Suprapubic skin (tissue), 4 donors: ENCODE results near the gene GPR89A. TPM values are rescaled to one million over a fixed set of nuclear protein-coding genes. Genes with fewer than 3 reads are reported as not detected.
"Not testable (repeated sequence)": the region's sequence is repeated elsewhere in the genome, so short reads cannot be mapped to it uniquely, and the experiment has no call there.

Source experiments
- DNase-seq, 2 donors: peaks; one replicate each; pipeline ENCODE4 v3.0.0-alpha.2; 2019; ENCODE audit warnings: low spot score in 2 of 2
- H3K27ac ChIP-seq: fragments of 200-600 bp; sonication (generic); one replicate; pipeline ENCODE4 v1.5.1; 2019
- H3K27me3 ChIP-seq: fragments of 200-600 bp; sonication (generic); one replicate; pipeline ENCODE4 v1.5.1; 2019
- H3K36me3 ChIP-seq: fragments of 200-600 bp; sonication (generic); one replicate; pipeline ENCODE4 v1.5.1; 2019
- H3K4me1 ChIP-seq: fragments of 200-600 bp; sonication (generic); one replicate; pipeline ENCODE4 v1.5.1; 2019
- H3K4me3 ChIP-seq: fragments of 200-600 bp; sonication (generic); one replicate; pipeline ENCODE4 v1.5.1; 2019; ENCODE audit warnings: mild to moderate bottlenecking
- H3K9me3 ChIP-seq: fragments of 200-600 bp; sonication (generic); one replicate; pipeline ENCODE4 v1.5.1; 2019
- CTCF ChIP-seq, 2 donors: fragments of 200-600 bp in 1 of 2; fragments of 450-650 bp in 1 of 2; sonication (generic) in 1 of 2; IDR thresholded peaks; one replicate each; pipeline ENCODE4 v1.5.1; 2016 to 2019; ENCODE audit warnings: antibody characterized with exemption in 2 of 2, mild to moderate bottlenecking in 1 of 2, moderate library complexity in 1 of 2
- EP300 ChIP-seq: sonication (generic); formaldehyde crosslinking; IDR thresholded peaks from one replicate; pipeline ENCODE4 v1.6.1; 2017; ENCODE audit warnings: antibody characterized with exemption
- POLR2A ChIP-seq, 2 donors: fragments of 450-650 bp; IDR thresholded peaks; one replicate each; pipeline ENCODE4 v1.6.1; 2017; ENCODE audit warnings: antibody characterized with exemption in 2 of 2, mild to moderate bottlenecking in 2 of 2, moderate library complexity in 2 of 2
- POLR2AphosphoS5 ChIP-seq, 3 donors: sonication (generic); formaldehyde crosslinking; IDR thresholded peaks; one replicate each; pipeline ENCODE4 v1.6.1; 2017; ENCODE audit warnings: antibody characterized with exemption in 3 of 3
- WGBS: methylation state at CpG from one replicate; pipeline ENCODE4 v1.1.5; 2018; 5-methylcytosine and 5-hydroxymethylcytosine counted together
- total RNA-seq, 4 donors: library from RNA; depleted of rRNA; stranded (reverse); fragments of >200 nt; gene quantifications; one replicate each; pipeline ENCODE4 v1.1.0, GENCODE V29; 2016

GPR89A gene
- total RNA-seq = 10 to 100 TPM; 17.7 to 42.8 (median 34.8) TPM

- H3K4me1 ChIP-seq, H3K36me3 ChIP-seq, H3K9me3 ChIP-seq, H3K27me3 ChIP-seq: not testable (repeated sequence)
- peak within 1 kb of the TSS; percentile 89 for H3K27ac ChIP-seq
- TF ChIP-seq POLR2A (IDR thresholded peaks at IDR 0.05) (peak in 1 of 2 donors; percentile 57), POLR2AphosphoS5 (IDR thresholded peaks at IDR 0.05) (peak in 1 of 3 donors; percentile 38)
- DNase-seq = peak; percentile 93 to 96
- H3K4me3 ChIP-seq = peak within 1 kb of the TSS; percentile 85
- WGBS = no CpG with 5 or more reads among the region's 71 CpGs
These were observed at the start of gene GPR89A for GRCh38 chr1:145607833-145608733. TSS of gene GPR89A (plus strand) at chr1:145607988. CDS start at chr1:145608134, 146 bp downstream.

GRCh38 chr1:145586820-145587219, 21.0 kb upstream of the GPR89A start:
- not testable (repeated sequence) for DNase-seq, H3K9me3 ChIP-seq, H3K4me1 ChIP-seq, H3K4me3 ChIP-seq, H3K27me3 ChIP-seq, H3K27ac ChIP-seq, H3K36me3 ChIP-seq
- 97% methylated on average over 4 of the region's 5 CpGs for WGBS

- H3K9me3 ChIP-seq, H3K27ac ChIP-seq, DNase-seq, H3K4me3 ChIP-seq, H3K4me1 ChIP-seq, H3K27me3 ChIP-seq, H3K36me3 ChIP-seq: not testable (repeated sequence)
- 10% methylated on average over 7 of the region's 7 CpGs for WGBS
These were observed 17.0 kb upstream of the GPR89A start for GRCh38 chr1:145590806-145591205.

GRCh38 chr1:145592347-145592746, 15.4 kb upstream of the GPR89A start:
- not testable (repeated sequence) for H3K27ac ChIP-seq, H3K36me3 ChIP-seq, H3K27me3 ChIP-seq, DNase-seq, H3K4me1 ChIP-seq, H3K4me3 ChIP-seq, H3K9me3 ChIP-seq

- not testable (repeated sequence) for H3K9me3 ChIP-seq, H3K27ac ChIP-seq, H3K4me1 ChIP-seq, H3K36me3 ChIP-seq, DNase-seq, H3K4me3 ChIP-seq, H3K27me3 ChIP-seq
These were observed 12.4 kb upstream of the GPR89A start for GRCh38 chr1:145595421-145595820.

GRCh38 chr1:145596236-145596635, 11.6 kb upstream of the GPR89A start:
- not testable (repeated sequence) for H3K4me3 ChIP-seq, H3K27ac ChIP-seq, H3K4me1 ChIP-seq, H3K36me3 ChIP-seq, H3K27me3 ChIP-seq, H3K9me3 ChIP-seq, DNase-seq
- 66% methylated on average over 6 of the region's 6 CpGs for WGBS

- not testable (repeated sequence) for H3K27ac ChIP-seq, H3K27me3 ChIP-seq, H3K9me3 ChIP-seq, H3K4me3 ChIP-seq, H3K4me1 ChIP-seq, H3K36me3 ChIP-seq, DNase-seq
- WGBS = 82% methylated on average over 5 of the region's 5 CpGs
These were observed 8.4 kb upstream of the GPR89A start for GRCh38 chr1:145599426-145599825.

GRCh38 chr1:145601593-145601992, 6.2 kb upstream of the GPR89A start:
- no peak overlapping the region for H3K27ac ChIP-seq
- no peaks in the 10 kb centered on the region for H3K27me3 ChIP-seq
- TF ChIP-seq POLR2A (IDR thresholded peaks at IDR 0.05) (no peak), CTCF (IDR thresholded peaks at IDR 0.05) (no peak), POLR2AphosphoS5 (IDR thresholded peaks at IDR 0.05) (no peak), EP300 (no peak)
- no peak for DNase-seq
- 72% methylated on average over 1 of the region's 1 CpG for WGBS
- H3K4me1 ChIP-seq = no peaks in the 10 kb centered on the region
- no peaks in the 10 kb centered on the region for H3K9me3 ChIP-seq
- H3K4me3 ChIP-seq = no peak overlapping the region
- no peaks in the 10 kb centered on the region for H3K36me3 ChIP-seq

GRCh38 chr1:145606840-145607239, 948 bp upstream of the GPR89A start:
- 96% methylated on average over 5 of the region's 5 CpGs for WGBS
- H3K4me1 ChIP-seq, H3K27ac ChIP-seq, DNase-seq, H3K4me3 ChIP-seq, H3K36me3 ChIP-seq, H3K9me3 ChIP-seq, H3K27me3 ChIP-seq: not testable (repeated sequence)

- H3K36me3 ChIP-seq, H3K4me1 ChIP-seq, H3K9me3 ChIP-seq, H3K27ac ChIP-seq, DNase-seq, H3K4me3 ChIP-seq, H3K27me3 ChIP-seq: not testable (repeated sequence)
- WGBS = no CpG with 5 or more reads among the region's 11 CpGs
These were observed 499 bp upstream of the GPR89A start for GRCh38 chr1:145607289-145607688.

GRCh38 chr1:145610744-145611143, 3.0 kb downstream of the GPR89A start:
- 78% methylated on average over 2 of the region's 2 CpGs for WGBS

GRCh38 chr1:145620073-145620472, 12.3 kb downstream of the GPR89A start:
- H3K4me3 ChIP-seq, H3K27me3 ChIP-seq, H3K9me3 ChIP-seq, H3K4me1 ChIP-seq, DNase-seq, H3K27ac ChIP-seq, H3K36me3 ChIP-seq: not testable (repeated sequence)
- 40% methylated on average over 1 of the region's 1 CpG for WGBS

More at GRCh38 chr1:145610744-145611143, 3.0 kb downstream of the GPR89A start:
- not testable (repeated sequence) for H3K4me1 ChIP-seq, H3K36me3 ChIP-seq, H3K9me3 ChIP-seq, H3K4me3 ChIP-seq, H3K27me3 ChIP-seq, H3K27ac ChIP-seq, DNase-seq

- not testable (repeated sequence) for H3K27me3 ChIP-seq, DNase-seq, H3K27ac ChIP-seq, H3K9me3 ChIP-seq, H3K36me3 ChIP-seq, H3K4me3 ChIP-seq, H3K4me1 ChIP-seq
- no CpG with 5 or more reads among the region's 1 CpG for WGBS
These were observed 14.4 kb downstream of the GPR89A start for GRCh38 chr1:145622177-145622576.
